Right atrium auricular region (tissue), 2 donors: ENCODE results near the gene POFUT2. TPM values are rescaled to one million over a fixed set of nuclear protein-coding genes. Genes with fewer than 3 reads are reported as not detected.
A peak's percentile ranks its signal among the peaks of the same experiment; 100 is the strongest.

ENCODE experiments used
- DNase-seq: peaks from one replicate; pipeline ENCODE4 v3.0.0-alpha.2; 2019; ENCODE audit warnings: low spot score
- H3K27ac ChIP-seq, 2 donors: fragments of 200-600 bp; sonication (generic); 1 replicate in 1 of 2; 2 replicates in 1 of 2; pipeline ENCODE4 v1.5.1; 2016 to 2019
- H3K27me3 ChIP-seq, 2 donors: fragments of 200-600 bp; sonication (generic); one replicate each; pipeline versions ENCODE4 v1.5.1 to v1.6.0; 2017 to 2019
- H3K36me3 ChIP-seq: fragments of 200-600 bp; sonication (generic); one replicate; pipeline ENCODE4 v1.5.1; 2016
- H3K4me1 ChIP-seq, 2 donors: fragments of 200-600 bp; sonication (generic); one replicate each; pipeline versions ENCODE4 v1.5.1 to v1.6.0; 2017 to 2019
- H3K4me3 ChIP-seq, 2 donors: fragments of 200-600 bp; sonication (generic); 1 replicate in 1 of 2; 2 replicates in 1 of 2; pipeline ENCODE4 v1.5.1; 2017 to 2019; ENCODE audit warnings: mild to moderate bottlenecking in 1 of 2, moderate library complexity in 1 of 2
- H3K9me3 ChIP-seq, 2 donors: fragments of 200-600 bp; sonication (generic); one replicate each; pipeline ENCODE4 v1.5.1; 2019
- CTCF ChIP-seq, 2 donors: fragments of 200-600 bp; sonication (generic); IDR thresholded peaks; one replicate each; pipeline ENCODE4 v1.5.1; 2019; ENCODE audit warnings: antibody characterized with exemption in 2 of 2
- total RNA-seq, 2 donors: library from RNA; depleted of rRNA; stranded (reverse); fragments of >200 nt; gene quantifications; one replicate each; pipeline ENCODE4 v1.1.0, GENCODE V29; 2016

POFUT2 gene
- total RNA-seq, 2 donors from 2014 or later, result 5.8 to 12.0 TPM

- DNase-seq, result no peak
- H3K36me3 ChIP-seq, result peaks cover 76% of the 10 kb centered on the region
- peaks cover 0 to 14% of the 10 kb centered on the region in 2 donors for H3K9me3 ChIP-seq
- H3K4me1 ChIP-seq, result no peaks in the 10 kb centered on the region
- H3K4me3 ChIP-seq, result no peak overlapping the region
- no peaks in the 10 kb centered on the region for H3K27me3 ChIP-seq
- no peak for TF ChIP-seq CTCF (IDR thresholded peaks at IDR 0.05)
- H3K27ac ChIP-seq, result no peak overlapping the region
Measured at GRCh38 chr21:45267390-45267760, 20.3 kb downstream of the POFUT2 start.

DNA sequence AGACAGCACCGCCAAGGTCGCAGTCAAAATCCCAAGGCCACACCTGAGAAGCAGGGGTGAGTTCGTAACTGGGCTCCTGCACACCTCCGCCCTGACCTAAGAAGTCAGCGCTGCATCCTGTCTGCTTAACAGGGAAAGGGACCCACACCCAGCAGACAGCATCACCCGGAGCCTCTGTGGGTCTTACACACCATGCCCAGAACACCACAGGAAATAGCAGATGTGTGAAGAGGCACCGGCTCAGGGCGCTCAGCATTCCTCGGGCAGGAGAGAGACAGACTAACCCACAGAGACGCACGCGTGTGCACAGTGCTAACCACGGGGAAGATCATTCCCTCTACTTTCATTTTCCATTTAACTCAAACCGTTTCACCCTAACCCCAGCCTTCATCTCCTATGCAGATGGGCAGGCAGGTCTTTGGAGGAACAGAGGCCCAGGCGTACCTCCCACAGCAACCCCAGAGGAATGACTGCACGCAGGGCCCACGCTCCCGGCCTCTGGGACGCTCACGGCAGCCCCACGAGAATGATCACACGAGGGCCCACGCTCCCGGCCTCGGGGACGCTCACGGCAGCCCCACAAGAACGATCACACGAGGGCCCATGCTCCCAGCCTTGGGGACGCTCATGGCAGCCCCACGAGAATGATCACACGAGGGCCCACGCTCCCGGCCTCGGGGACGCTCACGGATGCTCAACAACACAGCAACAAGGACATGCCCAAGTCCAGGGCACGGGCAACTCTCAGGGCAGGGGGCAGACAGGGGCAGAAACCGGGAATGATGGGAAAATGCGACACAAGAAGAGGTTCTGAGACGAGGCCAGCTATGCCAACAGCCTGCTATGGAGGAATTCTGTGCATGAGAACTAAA lies 20.9 kb downstream of the POFUT2 start:
- no peak overlapping the region for H3K27ac ChIP-seq
- no peaks in the 10 kb centered on the region for H3K4me1 ChIP-seq
- no peak for TF ChIP-seq CTCF (IDR thresholded peaks at IDR 0.05)
- DNase-seq, result no peak
- H3K36me3 ChIP-seq, result peaks cover 73% of the 10 kb centered on the region
- H3K9me3 ChIP-seq, result peaks cover 0 to 8% of the 10 kb centered on the region in 2 donors
- H3K27me3 ChIP-seq, result no peaks in the 10 kb centered on the region
- no peak overlapping the region for H3K4me3 ChIP-seq

GRCh38 chr21:45265721-45266517 lies 21.8 kb downstream of the POFUT2 start:
- Histone ChIP-seq H3K4me1 (no peaks in the 10 kb centered on the region), H3K9me3 (no peaks in the 10 kb centered on the region), H3K36me3 (peaks cover 65% of the 10 kb centered on the region), H3K27ac (no peak overlapping the region), H3K27me3 (no peaks in the 10 kb centered on the region), H3K4me3 (no peak overlapping the region)
- no peak for TF ChIP-seq CTCF (IDR thresholded peaks at IDR 0.05)
- DNase-seq, result peak; percentile 48

DNA sequence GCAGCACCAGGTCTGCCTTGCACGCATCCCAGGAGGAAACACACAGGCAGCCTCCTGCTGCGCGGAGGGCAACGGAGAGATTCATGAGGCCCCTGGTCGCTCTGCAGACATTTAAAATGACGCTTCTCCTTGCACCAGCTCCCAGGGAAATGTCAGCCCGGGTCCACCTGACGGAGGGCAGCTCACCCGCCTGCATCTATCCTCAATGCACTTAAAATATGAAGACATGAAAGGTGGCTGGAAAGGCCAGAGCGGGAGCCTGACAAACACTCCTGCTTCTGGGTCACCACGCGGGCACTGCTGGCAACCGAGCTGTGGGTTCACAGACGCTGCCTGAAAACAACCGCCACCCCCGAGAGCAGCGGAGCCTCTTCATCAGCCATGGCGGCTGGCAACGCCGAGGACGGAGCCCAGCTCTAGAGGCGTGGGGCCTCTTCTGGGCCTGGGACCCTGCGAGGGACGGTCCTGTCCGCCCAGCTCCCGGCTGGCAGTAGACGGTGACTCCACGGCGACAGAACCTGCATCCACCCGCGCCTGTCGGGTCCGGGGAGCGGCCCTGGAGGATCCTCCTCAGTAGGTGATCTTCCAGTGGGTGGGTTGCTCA lies 22.7 kb downstream of the POFUT2 start:
- no peak overlapping the region for H3K4me3 ChIP-seq
- no peaks in the 10 kb centered on the region for H3K9me3 ChIP-seq
- DNase-seq, result peak; percentile 52
- H3K4me1 ChIP-seq, result no peaks in the 10 kb centered on the region
- peaks cover 56% of the 10 kb centered on the region for H3K36me3 ChIP-seq
- no peak overlapping the region for H3K27ac ChIP-seq
- TF ChIP-seq CTCF (IDR thresholded peaks at IDR 0.05), result no peak
- H3K27me3 ChIP-seq, result no peaks in the 10 kb centered on the region

DNA sequence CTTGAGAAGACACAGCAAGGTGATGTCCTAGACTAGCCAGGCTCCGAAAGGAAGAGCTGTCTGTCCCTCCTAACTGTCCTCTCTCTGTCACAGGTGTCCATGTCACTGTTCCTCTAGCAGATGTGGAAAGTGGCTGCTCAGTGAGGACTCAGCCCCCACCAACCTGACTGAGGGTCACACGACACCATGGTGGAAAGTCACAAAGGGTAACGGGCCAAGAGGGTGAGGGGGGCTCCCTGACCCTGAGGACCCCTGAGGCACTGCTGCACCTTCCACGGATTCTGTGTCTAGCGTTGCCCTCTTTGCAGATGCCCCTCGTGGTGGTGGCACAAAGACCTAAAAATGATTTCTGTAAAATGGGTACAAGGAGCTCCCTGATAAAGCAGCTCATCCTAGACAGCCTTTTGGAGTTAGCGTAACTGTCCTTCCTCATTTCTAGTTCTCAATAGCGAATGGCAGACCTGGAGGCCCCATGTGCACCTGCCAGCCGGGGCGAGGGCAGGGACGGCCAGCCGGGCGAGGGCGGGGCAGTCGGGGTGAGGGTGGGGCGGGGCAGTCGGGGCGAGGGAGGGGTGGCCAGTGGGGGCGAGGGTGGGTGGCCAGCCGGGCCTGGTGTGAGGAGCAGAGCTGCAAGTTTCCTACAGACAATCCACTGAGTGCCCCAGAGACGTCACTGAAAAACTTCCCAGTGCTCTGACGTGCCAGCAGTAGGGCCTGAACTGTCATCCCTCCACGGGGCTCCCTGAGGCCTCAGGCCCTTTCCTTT lies 23.4 kb downstream of the POFUT2 start:
- TF ChIP-seq CTCF (IDR thresholded peaks at IDR 0.05), result no peak
- no peaks in the 10 kb centered on the region for H3K4me1 ChIP-seq
- H3K27me3 ChIP-seq, result no peaks in the 10 kb centered on the region
- H3K36me3 ChIP-seq, result peaks cover 51% of the 10 kb centered on the region
- DNase-seq, result no peak
- H3K9me3 ChIP-seq, result no peaks in the 10 kb centered on the region
- H3K27ac ChIP-seq, result no peak overlapping the region
- no peak overlapping the region for H3K4me3 ChIP-seq
